MM.1S (cell line): ENCODE measurements around the gene NT5M.

Experiments used
- CTCF ChIP-seq: fragments of 300-600 bp; sonication (generic); IDR thresholded peaks from 2 replicates; pipeline ENCODE4 v1.5.1; 2016; ENCODE audit warnings: antibody characterized with exemption, low read length, mixed read lengths
- EZH2 ChIP-seq: fragments of 300-600 bp; sonication (generic); optimal IDR thresholded peaks from 2 replicates; pipeline ENCODE3; 2017; ENCODE audit warnings: low read depth, mild to moderate bottlenecking, antibody characterized with exemption, low read length, mixed read lengths
- EZH2phosphoT487 ChIP-seq: fragments of 300-600 bp; sonication (generic); IDR thresholded peaks from 2 replicates; pipeline ENCODE4 v1.6.1; 2018; ENCODE audit warnings: antibody characterized with exemption, low read length

DNA sequence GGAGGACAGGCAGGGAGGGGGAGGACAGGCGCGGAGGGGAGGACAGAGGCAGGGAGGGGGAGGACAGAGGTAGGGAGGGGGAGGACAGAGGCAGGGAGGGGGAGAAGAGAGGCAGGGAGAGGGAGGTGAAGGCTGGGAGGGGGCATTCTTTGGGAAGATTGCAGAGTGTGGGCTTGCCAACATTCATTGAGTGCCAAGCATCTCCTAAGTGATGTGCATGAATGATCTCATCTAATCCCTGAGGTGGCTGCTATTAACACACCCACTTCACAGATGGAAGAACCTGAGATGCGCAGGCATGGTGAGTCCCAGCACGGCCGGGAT, 58.3 kb downstream of the NT5M start:
- no peak for TF ChIP-seq CTCF
- no peak for TF ChIP-seq EZH2
- TF ChIP-seq EZH2phosphoT487 = no peak
